ENCODE measurements around the gene ZCRB1. TPM values are rescaled to one million over a fixed set of nuclear protein-coding genes. Genes with fewer than 3 reads are reported as not detected.

The ZCRB1 gene
- total RNA-seq, 1 donor = 40.2 TPM

GRCh38 chr12:42267413-42268190 lies 58.3 kb downstream of the ZCRB1 start:
- DNase-seq (ENCODE audit: low read depth) = no peak
- no peak overlapping the region for H3K4me3 ChIP-seq (ENCODE audit: low read depth, low read length)
- no peak for TF ChIP-seq CTCF (IDR thresholded peaks at IDR 0.05; ENCODE audit: insufficient read depth, low read depth, low read length)

GRCh38 chr12:42266579-42267230 lies 59.2 kb downstream of the ZCRB1 start:
- TF ChIP-seq CTCF (IDR thresholded peaks at IDR 0.05; ENCODE audit: insufficient read depth, low read depth, low read length) = no peak
- H3K4me3 ChIP-seq (ENCODE audit: low read depth, low read length) = no peak overlapping the region
- no peak for DNase-seq (ENCODE audit: low read depth)

GRCh38 chr12:42262271-42262670 lies 63.6 kb downstream of the ZCRB1 start:
- no peak for DNase-seq (ENCODE audit: low read depth)
- TF ChIP-seq CTCF (IDR thresholded peaks at IDR 0.05; ENCODE audit: insufficient read depth, low read depth, low read length) = no peak
- no peak overlapping the region for H3K4me3 ChIP-seq (ENCODE audit: low read depth, low read length)

Small RNA genes within 50 kb of the gene (small RNA-seq; reads per million reads assigned to genes)
- gene MIR7851 (not detected), gene RF00090 (not detected)

Other genes with a start within 250 kb of the ZCRB1 start
- gene GXYLT1, start 181.2 kb downstream of the ZCRB1 start, total RNA-seq = 11.0 and 22.0 TPM in 2 replicates
- 14.2 and 20.7 TPM in 2 replicates for gene YAF2, start 87.8 kb downstream of the ZCRB1 start, total RNA-seq
- gene PPHLN1, start 73 bp upstream of the ZCRB1 start, total RNA-seq = 62.5 and 75.1 TPM in 2 replicates

Data from fibroblast of villous mesenchyme (primary cell).